Measurements from ENCODE around the gene CD200. TPM values are rescaled to one million over a fixed set of nuclear protein-coding genes. Genes with fewer than 3 reads are reported as not detected.
A peak's percentile ranks its signal among the peaks of the same experiment; 100 is the strongest.

CD200 gene
- total and polyA plus RNA-seq, 2 experiments from 2014 or later, result 5.4 to 11.6 TPM

GRCh38 chr3:112390783-112391641, 58.1 kb downstream of the CD200 start:
- no peaks in the 10 kb centered on the region for H3K9me3 ChIP-seq (ENCODE audit: low read depth)
- H3K4me1 ChIP-seq (ENCODE audit: low read depth), result no peaks in the 10 kb centered on the region
- DNase-seq (ENCODE audit: low read depth in 1 of 2, low spot score in 1 of 2), result peak in 1 of 2 donors; percentile 99
- peak overlapping the region; percentile 32 for H3K27ac ChIP-seq
- no peak overlapping the region for H3K4me3 ChIP-seq
- TF ChIP-seq, protein P1, sequence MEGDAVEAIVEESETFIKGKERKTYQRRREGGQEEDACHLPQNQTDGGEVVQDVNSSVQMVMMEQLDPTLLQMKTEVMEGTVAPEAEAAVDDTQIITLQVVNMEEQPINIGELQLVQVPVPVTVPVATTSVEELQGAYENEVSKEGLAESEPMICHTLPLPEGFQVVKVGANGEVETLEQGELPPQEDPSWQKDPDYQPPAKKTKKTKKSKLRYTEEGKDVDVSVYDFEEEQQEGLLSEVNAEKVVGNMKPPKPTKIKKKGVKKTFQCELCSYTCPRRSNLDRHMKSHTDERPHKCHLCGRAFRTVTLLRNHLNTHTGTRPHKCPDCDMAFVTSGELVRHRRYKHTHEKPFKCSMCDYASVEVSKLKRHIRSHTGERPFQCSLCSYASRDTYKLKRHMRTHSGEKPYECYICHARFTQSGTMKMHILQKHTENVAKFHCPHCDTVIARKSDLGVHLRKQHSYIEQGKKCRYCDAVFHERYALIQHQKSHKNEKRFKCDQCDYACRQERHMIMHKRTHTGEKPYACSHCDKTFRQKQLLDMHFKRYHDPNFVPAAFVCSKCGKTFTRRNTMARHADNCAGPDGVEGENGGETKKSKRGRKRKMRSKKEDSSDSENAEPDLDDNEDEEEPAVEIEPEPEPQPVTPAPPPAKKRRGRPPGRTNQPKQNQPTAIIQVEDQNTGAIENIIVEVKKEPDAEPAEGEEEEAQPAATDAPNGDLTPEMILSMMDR (IDR thresholded peaks at IDR 0.05; ENCODE audit: low read depth, low read length), result no peak
- H3K27me3 ChIP-seq, result no peaks in the 10 kb centered on the region
- H3K36me3 ChIP-seq, result no peaks in the 10 kb centered on the region

DNA sequence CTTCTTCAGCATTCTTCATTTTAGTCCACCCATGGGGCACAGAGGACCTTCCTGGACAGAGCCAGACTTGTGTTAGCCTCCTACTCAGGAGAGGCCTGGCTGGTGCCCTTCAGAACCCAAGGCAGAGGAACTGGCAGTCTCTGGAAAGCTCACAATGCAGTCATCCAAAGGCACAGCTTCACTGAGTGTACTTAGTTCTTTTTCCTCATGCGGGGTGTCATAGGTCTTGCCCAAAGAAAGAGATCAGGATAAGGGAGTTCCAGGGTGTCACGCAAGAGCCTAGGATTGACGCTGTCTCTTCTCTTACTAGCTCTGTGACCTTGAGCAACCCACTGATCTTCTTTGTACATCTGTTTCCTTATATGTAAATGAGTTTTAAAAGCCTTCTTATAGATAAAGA, 58.7 kb downstream of the CD200 start:
- Histone ChIP-seq H3K27ac (peak overlapping the region; percentile 32), H3K9me3 (ENCODE audit: low read depth) (no peaks in the 10 kb centered on the region), H3K27me3 (no peaks in the 10 kb centered on the region), H3K4me3 (no peak overlapping the region), H3K4me1 (ENCODE audit: low read depth) (no peaks in the 10 kb centered on the region), H3K36me3 (no peaks in the 10 kb centered on the region)
- TF ChIP-seq, protein P1 (IDR thresholded peaks at IDR 0.05; ENCODE audit: low read depth, low read length), result no peak
- DNase-seq (ENCODE audit: low read depth in 1 of 2, low spot score in 1 of 2), result no peak

DNA sequence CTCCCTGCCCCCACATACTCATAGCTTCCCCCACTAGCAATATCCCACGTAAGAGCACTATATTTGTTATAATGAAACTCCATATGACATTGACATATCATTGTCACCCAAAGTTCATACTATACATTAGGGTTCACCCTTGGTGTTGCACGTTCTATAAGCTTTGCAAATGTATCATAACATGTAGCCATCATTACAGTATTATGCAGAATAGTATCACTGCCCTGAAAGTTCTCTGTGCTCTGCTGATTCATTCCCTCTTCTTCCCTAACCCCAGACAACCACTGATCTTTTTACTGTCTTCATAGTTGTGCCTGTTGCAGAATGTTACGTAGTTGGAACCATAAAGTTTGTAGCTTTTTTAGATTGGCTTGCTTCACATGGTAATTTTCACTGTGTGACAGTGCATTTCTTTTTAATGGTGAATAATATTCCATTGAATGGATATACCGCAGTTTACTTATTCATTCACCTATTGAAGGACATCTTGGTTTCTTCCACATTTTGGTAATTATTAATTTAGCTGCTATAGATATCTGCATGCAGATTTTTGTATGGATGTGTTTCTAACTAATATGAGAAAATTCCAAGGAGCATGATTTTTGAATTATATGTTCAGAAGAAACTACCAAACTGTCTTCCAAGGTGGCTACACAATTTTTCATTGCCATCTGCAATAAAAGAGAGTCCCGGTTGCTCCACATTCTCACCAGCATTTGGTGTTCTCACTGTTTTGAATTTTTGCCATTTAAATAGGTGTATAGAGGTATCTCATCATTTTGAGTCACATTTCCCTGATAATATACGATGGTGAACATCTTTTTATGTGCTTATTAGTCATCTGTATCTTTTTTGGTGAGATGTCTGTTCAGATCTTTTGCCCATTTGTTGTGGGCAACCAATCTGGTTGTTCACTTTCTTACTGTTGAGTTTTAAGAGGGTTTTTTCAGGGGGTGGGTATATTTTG, 59.7 kb downstream of the CD200 start:
- no peak for DNase-seq (ENCODE audit: low read depth in 1 of 2, low spot score in 1 of 2)
- no peaks in the 10 kb centered on the region for H3K4me1 ChIP-seq (ENCODE audit: low read depth)
- H3K36me3 ChIP-seq, result no peaks in the 10 kb centered on the region
- no peaks in the 10 kb centered on the region for H3K9me3 ChIP-seq (ENCODE audit: low read depth)
- TF ChIP-seq, protein P1 (IDR thresholded peaks at IDR 0.05; ENCODE audit: low read depth, low read length), result no peak
- H3K4me3 ChIP-seq, result no peak overlapping the region
- H3K27me3 ChIP-seq, result no peaks in the 10 kb centered on the region
- no peak overlapping the region for H3K27ac ChIP-seq

DNA sequence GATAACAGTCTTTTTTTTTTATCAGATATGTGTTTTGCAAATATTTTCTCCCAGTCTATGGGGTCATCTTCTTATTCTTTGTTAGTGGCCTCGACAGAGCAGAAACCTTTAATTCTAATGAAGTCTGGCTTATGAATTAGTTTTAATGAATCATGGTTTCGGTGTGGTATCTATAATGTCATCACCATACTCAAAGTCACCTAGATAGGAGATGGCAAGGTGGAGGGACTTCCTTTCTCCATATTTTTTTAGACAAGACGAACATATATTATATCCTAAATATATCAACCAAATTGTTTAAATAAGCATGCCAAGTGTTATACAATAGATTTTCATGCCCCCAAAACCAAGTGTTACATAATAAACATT, 60.4 kb downstream of the CD200 start:
- H3K27me3 ChIP-seq, result no peaks in the 10 kb centered on the region
- no peaks in the 10 kb centered on the region for H3K36me3 ChIP-seq
- H3K27ac ChIP-seq, result no peak overlapping the region
- no peaks in the 10 kb centered on the region for H3K9me3 ChIP-seq (ENCODE audit: low read depth)
- TF ChIP-seq, protein P1 (IDR thresholded peaks at IDR 0.05; ENCODE audit: low read depth, low read length), result no peak
- no peak overlapping the region for H3K4me3 ChIP-seq
- no peak for DNase-seq (ENCODE audit: low read depth in 1 of 2, low spot score in 1 of 2)
- no peaks in the 10 kb centered on the region for H3K4me1 ChIP-seq (ENCODE audit: low read depth)

- no peaks in the 10 kb centered on the region for H3K4me1 ChIP-seq (ENCODE audit: low read depth)
- no peak overlapping the region for H3K27ac ChIP-seq
- no peaks in the 10 kb centered on the region for H3K9me3 ChIP-seq (ENCODE audit: low read depth)
- H3K4me3 ChIP-seq, result no peak overlapping the region
- TF ChIP-seq, protein P1 (IDR thresholded peaks at IDR 0.05; ENCODE audit: low read depth, low read length), result no peak
- H3K36me3 ChIP-seq, result no peaks in the 10 kb centered on the region
- peak in 1 of 2 donors; percentile 65 for DNase-seq (ENCODE audit: low read depth in 1 of 2, low spot score in 1 of 2)
- H3K27me3 ChIP-seq, result no peaks in the 10 kb centered on the region
Observed at GRCh38 chr3:112394003-112394640, 61.2 kb downstream of the CD200 start.

Data from cardiac muscle cell (in vitro differentiated cells and primary cell).